PC-9 (cell line): ENCODE data around the gene C17orf113. TPM values are rescaled to one million over a fixed set of nuclear protein-coding genes. Genes with fewer than 3 reads are reported as not detected.
A peak's percentile ranks its signal among the peaks of the same experiment; 100 is the strongest.

ENCODE experiments used
- BruUV-seq: library from RNA; stranded (reverse); fragments of 400-500 nt; replicated peaks from 2 replicates; lab custom pipeline; 2021; lab: Mats Ljungman, UMichigan
- CTCF ChIA-PET: fragments of 300-600 bp; sonication (Branson Sonifier 250); formaldehyde crosslinking; loops from one replicate; lab custom pipeline; 2022; ENCODE audit warnings: antibody characterized with exemption; lab: Charles Lee
- POLR2A ChIA-PET: fragments of 300-600 bp; sonication (Branson Sonifier 250); formaldehyde crosslinking; loops from one replicate; lab custom pipeline; 2022; ENCODE audit warnings: antibody characterized with exemption; ENCODE audit not compliant: unreplicated experiment; lab: Charles Lee
- DNase-seq, 2 experiments: peaks; one replicate each; pipeline versions ENCODE4 v3.0.0 to v3.0.0-alpha.2; 2015 to 2022; ENCODE audit warnings: mixed read lengths in 1 of 2
- H2AFZ ChIP-seq: fragments of 200-600 bp; sonication (generic); 2 replicates; pipeline ENCODE4 v1.8.1; 2017; ENCODE audit warnings: antibody characterized with exemption
- H3F3A ChIP-seq: fragments of 200-600 bp; sonication (generic); 2 replicates; pipeline ENCODE4 v1.8.1; 2017; ENCODE audit warnings: antibody characterized with exemption, mild to moderate bottlenecking, low read depth; ENCODE audit not compliant: insufficient read depth
- H3K27ac ChIP-seq: fragments of 200-600 bp; sonication (generic); 2 replicates; pipeline ENCODE4 v1.6.1; 2016; ENCODE audit warnings: mixed run types
- H3K27me3 ChIP-seq: fragments of 200-600 bp; sonication (generic); 2 replicates; pipeline ENCODE4 v1.6.1; 2016; ENCODE audit warnings: low read depth, mixed run types; ENCODE audit not compliant: insufficient read depth
- H3K36me3 ChIP-seq: fragments of 200-600 bp; sonication (generic); 2 replicates; pipeline ENCODE4 v1.6.1; 2016; ENCODE audit warnings: low read depth, mixed run types
- H3K4me1 ChIP-seq: fragments of 200-600 bp; sonication (generic); replicated peaks from 2 replicates; pipeline ENCODE4 v1.6.1; 2016; ENCODE audit warnings: mixed run types; ENCODE audit not compliant: insufficient read depth
- H3K4me2 ChIP-seq: fragments of 200-600 bp; sonication (generic); 2 replicates; pipeline ENCODE4 v1.6.1; 2017; ENCODE audit warnings: mixed run types
- H3K4me3 ChIP-seq: fragments of 200-600 bp; sonication (generic); 2 replicates; pipeline ENCODE4 v1.6.1; 2016; ENCODE audit warnings: mixed run types
- H3K79me2 ChIP-seq: fragments of 200-600 bp; sonication (generic); 2 replicates; pipeline ENCODE4 v1.6.1; 2017; ENCODE audit warnings: low read depth, mixed run types
- H3K9me2 ChIP-seq: fragments of 200-600 bp; sonication (generic); 2 replicates; pipeline ENCODE4 v1.8.1; 2017; ENCODE audit warnings: mild to moderate bottlenecking; ENCODE audit not compliant: insufficient read depth
- H3K9me3 ChIP-seq: fragments of 200-600 bp; sonication (generic); 2 replicates; pipeline ENCODE4 v1.8.1; 2016; ENCODE audit warnings: low read depth; ENCODE audit not compliant: insufficient read depth
- H4K20me1 ChIP-seq: fragments of 200-600 bp; sonication (generic); 2 replicates; pipeline ENCODE4 v1.8.1; 2017; ENCODE audit not compliant: insufficient read depth
- CTCF ChIP-seq: fragments of 200-600 bp; sonication (generic); conservative IDR thresholded peaks from 2 replicates; pipeline ENCODE4 v1.6.1; 2017; ENCODE audit warnings: mixed run types, antibody characterized with exemption, mild to moderate bottlenecking, moderate library complexity
- EZH2 ChIP-seq: fragments of 200-600 bp; sonication (generic); IDR thresholded peaks from 2 replicates; pipeline ENCODE4 v1.8.0; 2017; ENCODE audit warnings: antibody characterized with exemption, low read depth
- intact Hi-C: fragments of 100-400 bp; cut with micrococcal nuclease; formaldehyde crosslinking; loops from one replicate; pipeline ENCODE4 v1.10.0; 2022; ENCODE audit not compliant: unreplicated experiment
- total RNA-seq: library from RNA; stranded (reverse); gene quantifications from 2 replicates; pipeline ENCODE4 v1.2.3, GENCODE V29; 2021

C17orf113 gene
- total RNA-seq, 1 experiment from 2014 or later = 3.4 TPM

GRCh38 chr17:42019509-42020404 lies 30.6 kb downstream of the C17orf113 start, which contains the start of gene NKIRAS2:
TSS of gene NKIRAS2 (plus strand) at chr17:42020090. CDS start at chr17:42021578, 1,488 bp downstream.
- no peak for TF ChIP-seq EZH2
- peak; percentile 87 for TF ChIP-seq CTCF
- ChIA-PET POLR2A (interaction anchor here (0.5 to 0.7 kb wide), 4 partner anchors 19 to 331 kb away, joined by 3 read pairs; no protein-coding TSS in a partner anchor), CTCF (interaction anchor here (0.6 to 0.9 kb wide), 6 partner anchors 17 to 510 kb away, joined by 3 to 7 read pairs (median 4); partner anchors contain the start of genes CNP and KAT2A)
- BruUV-seq = no TSS peak
- Histone ChIP-seq H3K9me3 (no peaks in the 10 kb centered on the region), H3K4me3 (peak within 1 kb of the TSS; percentile 77), H3F3A (peaks cover 52% of the 10 kb centered on the region), H3K27ac (peak within 1 kb of the TSS; percentile 44), H3K9me2 (no peaks in the 10 kb centered on the region), H2AFZ (peak within 1 kb of the TSS; percentile 77), H3K4me1 (peaks cover 46% of the 10 kb centered on the region), H4K20me1 (peaks cover 8% of the 10 kb centered on the region; the same call in 1 of the 2 replicates), H3K79me2 (peaks cover 44% of the 10 kb centered on the region), H3K27me3 (no peaks in the 10 kb centered on the region), H3K36me3 (no peaks in the 10 kb centered on the region), H3K4me2 (peak within 1 kb of the TSS; percentile 93)
- DNase-seq = peak; percentile 82 to 91
- intact Hi-C loops = loop anchor here (10.0 kb wide), 1 partner anchor 305 kb away; no protein-coding TSS in a partner anchor

GRCh38 chr17:42018988-42019387 lies 31.4 kb downstream of the C17orf113 start:
- no peak for TF ChIP-seq CTCF
- no peak for TF ChIP-seq EZH2
- intact Hi-C loops = no loop called here
- DNase-seq = no peak
- Histone ChIP-seq H3K36me3 (no peaks in the 10 kb centered on the region), H3K27ac (no peak overlapping the region), H3K27me3 (no peaks in the 10 kb centered on the region), H3K4me2 (peak overlapping the region; percentile 94; the same call in 1 of the 2 replicates), H3K9me3 (no peaks in the 10 kb centered on the region), H3K4me1 (peaks cover 40% of the 10 kb centered on the region), H2AFZ (no peak overlapping the region), H4K20me1 (peaks cover 15% of the 10 kb centered on the region; the same call in 1 of the 2 replicates), H3K4me3 (peak overlapping the region; percentile 90; the same call in 1 of the 2 replicates), H3F3A (peaks cover 44% of the 10 kb centered on the region), H3K9me2 (no peaks in the 10 kb centered on the region), H3K79me2 (peaks cover 51% of the 10 kb centered on the region)
- no TSS peak for BruUV-seq
- POLR2A ChIA-PET = no interaction called here
- CTCF ChIA-PET = interaction anchor here (0.7 to 1.6 kb wide), 3 partner anchors 30 to 53 kb away, joined by 3 to 7 read pairs (median 3); no protein-coding TSS in a partner anchor

- Histone ChIP-seq H4K20me1 (peaks cover 21% of the 10 kb centered on the region), H3K79me2 (peaks cover 58% of the 10 kb centered on the region), H3K4me3 (peak overlapping the region; percentile 90), H3K9me3 (no peaks in the 10 kb centered on the region), H3K4me1 (peaks cover 34% of the 10 kb centered on the region), H3K27me3 (no peaks in the 10 kb centered on the region), H3K4me2 (peak overlapping the region; percentile 94), H2AFZ (peak overlapping the region; percentile 90), H3K36me3 (no peaks in the 10 kb centered on the region), H3K9me2 (no peaks in the 10 kb centered on the region), H3F3A (peaks cover 38% of the 10 kb centered on the region), H3K27ac (peak overlapping the region; percentile 64)
- intact Hi-C loops = no loop called here
- BruUV-seq = no TSS peak
- no peak for DNase-seq
- TF ChIP-seq CTCF (no peak), EZH2 (no peak)
- ChIA-PET POLR2A (interaction anchor here (0.7 to 1.9 kb wide), 4 partner anchors 17 to 370 kb away, joined by 3 to 35 read pairs (median 6); partner anchors contain the start of gene STAT3), CTCF (interaction anchor here (0.6 to 1.6 kb wide), 4 partner anchors 31 to 514 kb away, joined by 3 to 11 read pairs (median 8); no protein-coding TSS in a partner anchor)
Measured at GRCh38 chr17:42018339-42018738, 32.1 kb downstream of the C17orf113 start.
